Measurements from ENCODE around the gene SPATS2.

- TF ChIP-seq CTCF (IDR thresholded peaks at IDR 0.05; ENCODE audit: low read depth, low read length, poor library complexity, severe bottlenecking): no peak
- TF ChIP-seq EZH2phosphoT487 (IDR thresholded peaks at IDR 0.05; ENCODE audit: borderline replicate concordance, low read length): no peak
These were observed 176.9 kb downstream of the SPATS2 start for GRCh38 chr12:49543914-49544815.
